NOMO-1 treated with dmso at 0.1 percent for 144 hours (cell line): ENCODE measurements around the gene HSP90AB1.

Source experiments
- DNase-seq: peaks from one replicate; lab custom pipeline; 2025; ENCODE audit not compliant: unreplicated experiment; lab: John Stamatoyannopoulos, UW

The HSP90AB1 gene

DNA sequence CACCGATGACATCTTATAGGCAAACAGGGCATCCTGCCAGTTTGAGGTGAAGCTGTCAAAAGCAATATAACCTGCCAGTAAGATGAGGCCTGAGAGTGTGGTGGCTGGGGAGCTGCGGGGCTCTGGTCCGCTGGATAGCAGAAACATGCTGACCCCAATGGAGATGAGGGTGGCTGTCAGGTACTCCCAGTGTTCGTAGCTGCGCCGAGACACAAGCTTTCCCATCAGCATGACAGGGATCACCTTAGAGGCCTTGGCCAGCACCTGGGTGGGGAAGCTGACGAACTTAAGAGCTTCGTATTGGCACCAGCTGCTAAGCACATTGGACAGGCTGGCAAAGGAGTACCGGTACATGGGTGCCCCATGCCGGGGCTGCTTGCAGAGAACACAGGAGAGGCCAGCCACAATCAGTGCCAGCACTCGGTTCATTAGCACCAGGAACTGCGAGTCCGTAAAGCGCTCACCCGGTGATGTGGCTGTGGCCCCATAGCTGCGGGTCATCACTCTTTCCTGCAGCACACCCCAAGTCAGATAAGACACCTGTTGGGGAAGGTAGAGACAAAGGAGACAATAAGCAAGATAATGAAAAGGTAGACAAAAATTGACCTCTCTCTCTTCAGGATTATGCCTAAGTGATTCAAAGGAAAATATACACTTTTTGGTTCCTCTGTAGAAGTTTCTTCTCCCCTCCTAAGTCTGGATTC is 8.4 kb downstream of the HSP90AB1 start:
- no peak for DNase-seq

GRCh38 chr6:44255871-44256774 is 9.2 kb downstream of the HSP90AB1 start:
- no peak for DNase-seq

- DNase-seq: no peak
Measured at GRCh38 chr6:44256775-44257024, 9.8 kb downstream of the HSP90AB1 start.

- DNase-seq: peak; percentile 48
Measured at GRCh38 chr6:44257025-44257752, 10.3 kb downstream of the HSP90AB1 start, which contains the start of gene SLC35B2. Gene SLC35B2, minus strand, starts transcription at chr6:44257528. Its CDS starts 118 bp downstream, at chr6:44257410.

DNA sequence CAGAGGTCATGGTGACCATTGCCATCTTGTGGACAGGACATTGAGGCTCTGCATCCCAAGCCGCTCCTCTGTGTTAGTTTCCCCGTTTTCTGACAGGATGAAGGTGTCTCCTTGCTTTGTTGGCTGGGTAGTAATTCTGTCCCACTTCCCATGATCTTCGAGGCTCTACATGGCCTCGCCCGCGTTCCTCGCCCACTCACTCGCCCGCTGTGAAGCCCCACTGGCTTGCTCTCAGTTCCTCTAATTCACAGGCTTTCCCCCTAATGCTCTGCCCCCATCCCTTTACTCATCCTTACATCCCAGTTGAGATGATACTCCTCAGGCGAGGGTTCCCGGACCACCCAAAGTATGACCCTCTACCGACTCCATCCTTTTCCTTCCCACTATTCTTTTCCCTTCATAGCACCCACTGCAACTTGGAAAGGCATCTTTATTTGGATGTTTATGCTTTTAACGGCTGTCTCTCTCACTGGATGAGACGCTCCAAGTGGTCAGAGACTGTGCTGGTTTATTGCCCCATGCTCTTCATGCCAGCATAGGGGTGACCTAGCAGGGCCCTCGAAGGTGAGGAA is 10.9 kb downstream of the HSP90AB1 start:
- DNase-seq: no peak

- DNase-seq: no peak
Measured at GRCh38 chr6:44258325-44258863, 11.5 kb downstream of the HSP90AB1 start.

DNA sequence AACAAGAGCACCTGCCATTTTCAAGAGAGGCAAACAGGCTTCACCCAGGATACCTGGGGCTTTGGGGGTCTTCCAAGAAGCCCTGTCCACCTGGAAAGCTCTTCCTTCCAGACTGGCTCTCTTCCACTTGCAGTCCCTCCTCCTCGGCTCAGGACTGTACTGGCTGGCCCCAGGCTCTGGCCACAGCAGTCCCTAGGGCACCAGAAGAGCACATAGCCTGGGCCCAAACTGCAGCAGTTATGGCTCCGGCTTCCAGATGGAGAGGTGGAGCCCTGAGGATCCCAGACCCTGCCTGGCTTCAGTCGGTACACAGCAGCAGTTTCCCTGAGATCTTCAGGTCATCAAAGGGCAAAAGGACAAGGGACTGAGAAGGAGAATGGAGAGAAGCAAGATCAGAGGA is 12.0 kb downstream of the HSP90AB1 start:
- DNase-seq: no peak

GRCh38 chr6:44260011-44260410 is 13.1 kb downstream of the HSP90AB1 start:
- no peak for DNase-seq

DNA sequence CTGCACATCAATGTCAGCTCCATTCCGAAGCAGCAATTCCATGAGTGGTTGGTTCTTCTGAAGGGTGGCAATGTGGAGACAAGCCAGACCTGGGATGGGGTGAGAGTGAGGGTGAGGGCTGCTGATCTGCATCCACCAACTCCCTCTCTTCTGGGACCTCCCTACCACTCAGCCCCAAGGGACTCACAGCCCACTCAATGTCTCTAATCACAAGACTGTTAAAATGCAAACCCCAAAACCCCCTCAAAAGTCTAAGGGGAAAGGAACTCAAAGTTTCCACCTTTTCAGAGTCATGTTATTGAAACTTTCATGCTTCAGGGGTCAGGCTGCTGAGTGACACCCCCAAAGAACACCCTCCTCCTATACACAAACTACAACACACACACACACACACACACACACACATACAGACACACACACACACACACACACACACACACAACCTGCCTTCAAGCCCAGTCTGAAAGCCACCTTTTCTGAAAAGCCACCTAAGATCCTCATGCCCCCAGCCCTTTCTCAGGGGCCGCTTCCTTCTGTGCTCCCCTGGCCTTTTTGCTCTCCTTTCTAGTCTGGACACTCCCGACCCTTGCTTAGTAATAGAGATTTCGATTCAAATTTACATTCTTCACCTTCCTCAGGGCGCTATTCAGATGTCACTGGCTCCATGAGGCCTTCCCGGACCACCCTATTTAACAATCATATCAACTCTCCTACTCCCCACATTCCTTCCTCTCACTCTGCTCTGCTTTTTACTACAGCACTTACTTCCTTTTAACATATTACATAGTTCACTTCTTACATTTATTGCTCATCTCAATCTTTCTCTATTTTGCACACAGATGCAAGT is 13.8 kb downstream of the HSP90AB1 start:
- no peak for DNase-seq

GRCh38 chr6:44261581-44261980 is 14.7 kb downstream of the HSP90AB1 start:
- DNase-seq: no peak

DNA sequence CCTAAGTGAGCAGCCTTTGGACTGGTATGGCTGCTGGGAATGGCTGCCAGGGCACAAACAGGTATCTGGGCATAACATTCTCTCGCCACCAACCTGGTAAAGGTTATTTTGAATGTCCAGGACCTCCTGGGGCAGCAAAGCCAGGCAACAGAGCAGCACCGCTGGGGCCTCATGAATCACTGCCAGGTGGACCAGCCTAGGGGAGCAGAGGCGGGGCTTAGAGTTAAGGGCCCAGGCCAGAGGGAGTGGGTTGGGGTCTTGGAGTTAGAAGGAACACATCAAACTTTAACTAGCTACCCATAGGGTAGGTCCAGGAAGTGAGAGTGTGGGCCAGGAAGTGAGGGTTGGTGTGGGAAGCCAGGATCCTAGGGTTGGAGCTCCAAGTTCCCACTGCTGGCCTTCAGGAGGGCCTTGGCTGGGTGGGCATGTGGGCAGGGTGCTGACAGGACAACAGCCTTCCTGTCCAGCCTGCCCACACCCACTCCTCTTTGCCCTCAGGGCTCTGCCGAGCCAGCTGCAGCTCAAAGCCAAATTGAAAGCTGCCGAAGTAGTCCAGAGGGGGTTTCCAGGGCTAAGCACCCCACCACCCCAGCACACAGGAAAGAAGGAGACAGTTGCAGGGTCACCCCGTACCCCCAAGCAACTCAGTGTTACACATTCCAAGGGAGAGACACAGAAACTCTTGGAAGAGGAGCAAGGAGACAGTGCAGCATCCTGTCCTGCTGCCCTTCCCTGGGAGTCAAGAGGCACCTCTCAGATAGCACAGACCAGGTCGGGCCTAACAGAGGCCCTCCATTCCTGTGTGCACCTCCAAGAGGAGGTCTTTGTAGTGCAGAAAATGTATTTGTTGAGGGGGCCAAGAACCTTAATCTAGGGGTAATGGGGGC is 15.8 kb downstream of the HSP90AB1 start:
- DNase-seq: no peak

DNA sequence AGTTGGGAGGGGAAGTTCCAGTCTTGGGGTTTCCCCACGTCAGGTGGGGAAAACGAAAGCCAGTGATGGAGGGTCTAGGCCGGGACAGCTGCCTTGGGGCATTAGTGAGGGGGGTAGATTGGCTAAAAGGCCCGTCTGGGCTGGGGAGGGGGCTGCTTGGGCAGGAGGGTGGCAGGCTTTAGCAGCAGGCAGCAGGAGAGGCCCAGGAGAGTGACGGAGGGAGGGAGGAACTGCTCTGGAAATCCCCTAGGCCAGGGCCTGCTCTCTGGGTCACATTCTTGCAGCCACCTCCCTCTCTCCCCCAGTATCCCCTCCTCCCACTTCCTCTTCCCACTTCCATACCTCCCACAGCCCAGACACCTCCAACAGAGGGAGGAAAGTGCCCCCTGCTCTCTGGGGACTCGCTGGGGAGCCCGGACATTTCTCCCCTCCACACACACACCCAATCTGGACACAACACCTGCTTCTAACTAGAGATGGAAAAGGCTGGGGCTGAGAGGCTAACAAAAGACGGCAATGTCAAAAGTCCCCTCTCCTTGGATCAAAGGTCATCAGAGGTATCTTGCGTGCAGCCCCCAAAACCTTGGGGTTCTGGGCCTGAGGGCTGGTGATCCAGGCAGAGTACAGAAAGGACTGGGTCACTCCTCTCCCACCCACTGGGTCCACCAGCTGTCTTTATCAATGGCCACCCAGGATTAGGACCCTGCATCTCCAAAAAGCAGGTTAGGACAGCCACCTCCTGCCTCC is 16.6 kb downstream of the HSP90AB1 start:
- DNase-seq: no peak

DNA sequence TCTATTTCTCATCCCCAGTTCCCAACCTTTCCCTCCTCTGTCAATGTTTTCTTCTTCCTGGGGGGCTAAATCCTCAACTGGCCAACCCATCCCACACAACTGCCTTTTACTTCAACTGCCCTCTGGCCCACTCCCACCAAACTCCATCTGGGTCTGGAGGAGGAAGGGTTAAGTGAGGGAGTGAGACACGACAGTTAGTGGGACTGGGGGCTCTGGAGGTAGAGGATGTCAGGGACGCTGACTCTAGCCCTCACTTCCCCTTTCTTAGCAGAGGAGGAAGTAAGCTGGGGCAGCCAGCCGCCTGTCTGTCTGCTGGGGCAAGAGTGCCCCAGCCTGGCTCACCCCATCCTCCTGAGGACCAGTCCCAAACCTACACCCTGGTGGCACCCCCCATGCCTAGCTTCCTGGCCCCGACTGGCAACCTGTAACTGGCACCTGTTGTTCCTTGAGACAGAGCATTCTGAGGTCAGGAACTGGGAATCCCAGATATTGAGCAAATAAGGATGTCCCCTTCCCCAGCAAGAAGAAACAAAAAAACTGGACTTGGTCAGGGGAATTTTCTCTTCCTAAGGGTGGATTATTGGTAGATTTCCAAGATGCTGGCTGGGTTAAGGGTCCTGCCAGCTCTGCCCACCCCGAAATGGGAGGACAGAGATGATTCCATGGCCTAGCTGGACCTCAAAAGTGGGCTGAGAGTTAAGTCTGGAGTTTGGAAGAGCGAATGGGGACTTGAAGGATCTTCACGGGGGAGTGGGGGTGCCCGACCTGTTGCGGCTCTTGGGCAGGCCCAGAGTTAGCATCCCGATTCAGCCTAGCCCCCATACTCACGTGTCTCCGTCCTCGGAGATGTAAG is 17.5 kb downstream of the HSP90AB1 start:
- peak; percentile 75 for DNase-seq

DNA sequence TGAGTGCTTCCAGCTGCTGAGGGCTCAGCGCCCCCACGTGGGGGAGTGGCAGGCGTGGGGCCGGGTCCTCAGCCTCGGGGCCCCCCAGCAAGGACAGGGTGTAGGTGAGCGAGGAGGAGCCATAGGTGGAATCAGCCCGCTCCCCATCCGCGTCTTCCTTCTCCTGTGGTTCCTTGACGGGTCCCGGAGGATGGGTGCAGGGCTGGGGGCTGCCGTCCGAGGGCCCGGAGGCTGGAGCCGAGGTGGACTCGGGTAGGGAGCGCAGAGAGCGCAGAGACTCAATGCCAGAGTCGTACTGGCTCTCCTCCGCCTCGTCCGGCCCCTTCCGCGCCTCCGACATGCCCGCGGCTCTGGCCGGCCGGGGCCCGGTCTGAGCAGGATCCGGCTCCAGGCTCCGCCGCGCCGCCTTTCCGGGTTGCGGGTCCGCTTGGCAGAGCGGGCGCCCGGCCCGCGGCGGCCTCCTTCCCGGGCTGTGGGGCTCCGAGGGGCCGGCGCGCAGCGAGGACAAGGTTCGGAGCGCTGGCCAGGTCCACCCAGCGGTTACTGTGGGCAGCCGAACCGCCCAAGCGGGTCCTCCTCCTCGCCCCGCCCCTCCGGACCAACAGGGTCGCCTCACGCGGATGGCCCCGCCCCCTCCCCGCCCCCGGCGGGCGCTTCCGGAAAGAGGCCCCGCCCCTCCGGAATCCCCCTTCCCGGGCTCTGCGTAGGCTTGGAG is 18.3 kb downstream of the HSP90AB1 start, which contains the start of gene NFKBIE:
TSS of gene NFKBIE (minus strand) at position 545 of the 715 bp plus-strand sequence. CDS start at position 340, 205 bp downstream.
- DNase-seq: peak; percentile 44

DNA sequence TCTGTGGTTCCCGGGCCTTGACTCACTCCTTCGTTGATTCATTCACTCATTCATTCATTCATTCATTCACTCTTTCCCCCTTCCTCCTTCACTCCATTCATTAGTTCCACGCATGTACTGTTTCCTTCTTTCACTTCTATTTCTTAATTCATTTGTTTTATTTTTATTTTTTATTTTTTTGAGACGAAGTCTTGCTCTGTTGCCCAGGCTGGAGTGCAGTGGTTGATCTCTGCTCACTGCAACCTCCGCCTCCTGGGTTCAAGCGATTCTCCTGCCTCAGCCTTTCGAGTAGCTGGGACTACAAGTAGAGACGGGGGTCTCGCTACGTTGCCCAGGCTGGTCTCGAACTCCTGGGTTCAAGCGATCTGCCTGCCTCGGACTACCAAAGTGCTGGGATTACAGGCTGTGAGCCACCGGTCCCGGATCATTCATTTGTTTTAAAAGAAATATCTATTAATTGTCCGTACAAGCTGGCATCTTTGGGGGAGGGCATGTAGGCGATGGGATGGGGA is 18.9 kb downstream of the HSP90AB1 start:
- no peak for DNase-seq

DNA sequence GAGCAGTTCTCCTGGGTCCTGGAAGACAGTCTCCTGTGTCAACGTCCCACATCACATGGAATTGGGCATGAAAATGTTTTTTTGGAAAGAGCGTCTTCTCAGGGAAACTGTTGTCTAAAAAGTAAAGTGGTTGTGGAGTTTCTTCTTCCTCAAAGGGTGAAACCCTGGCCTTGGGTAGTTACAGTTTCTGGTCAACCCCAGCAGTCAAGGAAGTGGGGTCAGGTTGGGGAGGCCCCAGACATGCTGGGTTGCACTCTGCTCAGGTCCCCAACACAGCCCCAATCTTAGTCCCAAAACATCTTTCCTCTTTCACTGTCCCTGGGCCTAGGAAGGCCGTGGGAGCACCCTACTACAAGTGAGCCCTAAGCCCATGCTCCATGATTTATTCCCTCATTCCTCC is 19.4 kb downstream of the HSP90AB1 start:
- DNase-seq: no peak

DNA sequence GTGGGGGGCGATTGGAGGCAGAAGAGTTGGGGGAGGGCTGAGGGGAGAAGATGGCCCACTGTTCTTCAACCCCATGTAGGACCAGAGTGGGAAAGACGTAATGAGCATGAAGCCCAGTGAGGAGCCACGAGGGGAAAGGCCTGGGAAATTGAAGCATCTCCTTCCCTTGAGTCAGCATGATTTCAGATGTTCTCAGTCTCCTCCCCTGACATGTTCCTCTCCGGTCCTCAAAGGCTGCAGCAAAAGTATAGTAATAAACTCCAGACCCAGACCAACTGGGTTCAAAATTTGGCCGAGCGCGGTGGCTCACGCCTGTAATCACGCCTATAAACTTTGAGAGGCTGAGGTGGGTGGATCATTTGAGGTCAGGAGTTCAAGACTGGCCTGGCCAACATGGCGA is 20.4 kb downstream of the HSP90AB1 start:
- DNase-seq: no peak
